ENCODE measurements around the gene ICA1. TPM values are rescaled to one million over a fixed set of nuclear protein-coding genes. Genes with fewer than 3 reads are reported as not detected.

The ICA1 gene
- total RNA-seq, 3 donors from 2014 or later, result 22.1 to 70.1 (median 45.7) TPM

DNA sequence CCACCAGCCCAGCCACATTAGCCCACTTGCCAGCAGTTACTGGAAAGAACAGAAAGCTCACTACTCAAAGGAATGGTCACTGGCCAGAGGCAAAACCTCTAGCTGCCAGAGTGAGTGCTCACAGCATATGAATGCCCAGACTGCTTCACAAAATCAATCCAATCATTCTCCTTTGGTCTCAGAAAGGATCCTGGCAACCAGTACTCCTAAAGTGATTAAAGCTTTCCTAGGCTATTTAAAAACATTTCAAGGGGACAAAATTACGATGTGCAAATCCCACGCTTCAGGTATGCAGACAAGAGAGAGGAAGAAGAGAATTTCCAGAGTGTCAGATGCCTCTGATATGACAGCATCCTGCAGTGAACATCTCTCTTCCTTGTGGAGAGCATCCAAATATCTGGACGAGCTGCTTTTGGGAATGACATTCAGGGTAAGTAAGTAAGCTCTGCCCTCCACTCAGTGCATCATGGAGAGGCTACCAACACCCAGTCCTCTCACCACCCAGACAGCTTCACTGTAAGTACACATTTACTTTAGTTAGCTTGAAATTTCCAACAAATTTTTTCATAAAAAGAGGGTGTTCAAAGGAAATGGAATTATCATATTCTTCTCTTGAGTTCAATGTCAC, 25.1 kb downstream of the ICA1 start:
- H3K27ac ChIP-seq, result no peak overlapping the region
- TF ChIP-seq POLR2A (IDR thresholded peaks at IDR 0.05) (no peak), POLR2AphosphoS5 (IDR thresholded peaks at IDR 0.05) (no peak), CTCF (IDR thresholded peaks at IDR 0.05) (no peak)
- no peak for DNase-seq (ENCODE audit: low spot score in 2 of 2)
- no peak overlapping the region for H3K4me3 ChIP-seq
- intact Hi-C loops (cut with DNase I; ENCODE audit: low total_unique reads), result no loop called here
- no peaks in the 10 kb centered on the region for H3K4me1 ChIP-seq
- H3K36me3 ChIP-seq, result no peaks in the 10 kb centered on the region
- H3K9me3 ChIP-seq, result no peaks in the 10 kb centered on the region
- no peaks in the 10 kb centered on the region for H3K27me3 ChIP-seq

- no peaks in the 10 kb centered on the region for H3K36me3 ChIP-seq
- no peak for DNase-seq (ENCODE audit: low spot score in 2 of 2)
- intact Hi-C loops (cut with DNase I; ENCODE audit: low total_unique reads), result no loop called here
- H3K27ac ChIP-seq, result no peak overlapping the region
- TF ChIP-seq POLR2A (IDR thresholded peaks at IDR 0.05) (no peak), CTCF (IDR thresholded peaks at IDR 0.05) (no peak), POLR2AphosphoS5 (IDR thresholded peaks at IDR 0.05) (no peak)
- H3K27me3 ChIP-seq, result no peaks in the 10 kb centered on the region
- H3K9me3 ChIP-seq, result no peaks in the 10 kb centered on the region
- no peak overlapping the region for H3K4me3 ChIP-seq
- H3K4me1 ChIP-seq, result no peaks in the 10 kb centered on the region
Observed at GRCh38 chr7:8232999-8233847, 28.7 kb downstream of the ICA1 start.

DNA sequence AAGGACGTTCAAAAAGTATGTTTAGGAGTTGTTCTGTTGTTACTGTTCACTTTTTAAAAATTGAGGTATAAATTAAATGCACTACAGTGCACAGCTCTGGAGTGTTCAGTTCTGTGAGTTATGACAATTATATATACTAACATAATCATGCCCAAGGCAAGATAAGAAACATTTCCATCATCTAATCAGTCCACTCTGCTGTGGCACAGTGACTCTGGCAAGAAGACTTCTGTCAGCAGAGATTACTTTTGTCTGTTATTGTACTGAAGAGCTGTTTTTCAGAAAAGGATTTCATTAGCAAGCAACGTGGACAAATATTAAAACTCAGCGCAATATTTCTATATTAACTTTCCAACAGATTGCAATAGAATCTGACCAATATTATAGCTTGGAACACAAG, 32.0 kb downstream of the ICA1 start:
- Histone ChIP-seq H3K27me3 (no peaks in the 10 kb centered on the region), H3K4me1 (no peaks in the 10 kb centered on the region), H3K36me3 (no peaks in the 10 kb centered on the region), H3K27ac (no peak overlapping the region), H3K9me3 (no peaks in the 10 kb centered on the region), H3K4me3 (no peak overlapping the region)
- no peak for DNase-seq (ENCODE audit: low spot score in 2 of 2)
- TF ChIP-seq POLR2A (IDR thresholded peaks at IDR 0.05) (no peak), POLR2AphosphoS5 (IDR thresholded peaks at IDR 0.05) (no peak), CTCF (IDR thresholded peaks at IDR 0.05) (no peak)
- intact Hi-C loops (cut with DNase I; ENCODE audit: low total_unique reads), result no loop called here

DNA sequence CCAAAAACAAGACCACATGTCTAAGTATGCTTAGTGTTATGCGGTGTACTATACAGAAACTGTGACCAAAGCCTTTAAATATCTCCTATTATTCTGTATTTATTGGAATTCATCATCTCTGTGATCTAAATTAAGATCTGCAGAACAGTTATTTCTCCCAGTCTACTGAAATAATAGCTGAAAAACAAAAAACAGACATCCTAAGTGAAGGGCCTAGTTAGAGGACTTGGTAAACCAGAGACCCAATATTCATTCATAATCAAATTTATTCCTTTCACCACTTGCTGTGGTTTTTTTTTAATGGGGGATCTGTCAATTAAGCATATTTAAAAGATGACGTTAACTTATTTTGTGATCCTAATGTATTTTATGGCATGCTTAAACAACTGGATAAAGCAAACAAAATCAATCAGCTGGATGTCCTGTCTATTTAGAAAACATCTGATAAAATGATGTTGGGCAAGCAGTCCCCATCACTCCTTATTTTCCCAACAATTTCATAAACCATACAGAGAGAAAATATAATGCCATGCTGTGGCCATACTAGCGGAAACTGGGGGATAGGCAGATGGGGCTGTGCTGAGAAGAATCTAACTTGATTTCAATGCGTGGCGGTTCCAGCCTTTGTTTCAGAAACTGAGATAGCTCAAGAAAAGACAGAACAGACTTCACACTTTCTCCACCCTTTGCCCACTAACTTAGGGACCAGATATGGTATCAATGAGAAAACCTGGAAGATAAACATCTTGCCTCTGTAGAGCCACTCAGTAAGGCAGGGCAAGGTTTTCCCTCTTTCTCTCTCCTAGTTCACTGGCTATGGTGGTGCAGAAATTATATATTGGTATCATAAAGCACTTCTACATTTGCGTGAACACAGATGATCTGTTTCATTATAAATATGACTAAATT, 32.9 kb downstream of the ICA1 start:
- no peak overlapping the region for H3K27ac ChIP-seq
- H3K36me3 ChIP-seq, result no peaks in the 10 kb centered on the region
- no peak overlapping the region for H3K4me3 ChIP-seq
- DNase-seq (ENCODE audit: low spot score in 2 of 2), result no peak
- intact Hi-C loops (cut with DNase I; ENCODE audit: low total_unique reads), result no loop called here
- H3K9me3 ChIP-seq, result no peaks in the 10 kb centered on the region
- H3K4me1 ChIP-seq, result no peaks in the 10 kb centered on the region
- no peaks in the 10 kb centered on the region for H3K27me3 ChIP-seq
- TF ChIP-seq CTCF (IDR thresholded peaks at IDR 0.05), result no peak
- no peak for TF ChIP-seq POLR2AphosphoS5 (IDR thresholded peaks at IDR 0.05)
- TF ChIP-seq POLR2A (IDR thresholded peaks at IDR 0.05), result no peak

Measured in breast epithelium (tissue), 4 donors.